Stomach (tissue), 9 donors: ENCODE results near the gene IQSEC1. TPM values are rescaled to one million over a fixed set of nuclear protein-coding genes. Genes with fewer than 3 reads are reported as not detected.

Source experiments
- DNase-seq, 2 donors: peaks; one replicate each; pipeline versions ENCODE4 v3.0.0 to v3.0.0-alpha.2; 2013 to 2019
- H3K27ac ChIP-seq, 5 donors: fragments of 200-600 bp in 4 of 5; sonication (generic) in 4 of 5; one replicate each; pipeline ENCODE4 v1.5.1; 2013 to 2019; ENCODE audit warnings: mild to moderate bottlenecking in 1 of 5, moderate library complexity in 1 of 5
- H3K27me3 ChIP-seq, 3 donors: fragments of 200-600 bp; sonication (generic); one replicate each; pipeline ENCODE4 v1.5.1; 2017 to 2019; ENCODE audit warnings: mixed run types in 1 of 3
- H3K36me3 ChIP-seq, 4 donors: fragments of 200-600 bp; sonication (generic); 1 replicate in 3 of 4; 2 replicates in 1 of 4; pipeline ENCODE4 v1.5.1; 2016 to 2019
- H3K4me1 ChIP-seq, 4 donors: fragments of 200-600 bp; sonication (generic); one replicate each; pipeline ENCODE4 v1.5.1; 2016 to 2019
- H3K4me3 ChIP-seq, 4 donors: fragments of 200-600 bp; sonication (generic) in 3 of 4; one replicate each; pipeline ENCODE4 v1.5.1; 2016 to 2019; ENCODE audit warnings: mild to moderate bottlenecking in 1 of 4
- H3K9me3 ChIP-seq, 4 donors: fragments of 200-600 bp; sonication (generic); one replicate each; pipeline ENCODE4 v1.5.1; 2016 to 2019
- CTCF ChIP-seq, 7 experiments: fragments of 450-650 bp in 4 of 7; fragments of 200-600 bp in 3 of 7; sonication (generic) in 3 of 7; IDR thresholded peaks; one replicate each; pipeline ENCODE4 v1.5.1; 2016 to 2019; ENCODE audit warnings: antibody characterized with exemption in 7 of 7, control low read depth in 2 of 7, mild to moderate bottlenecking in 1 of 7
- EP300 ChIP-seq: sonication (generic); formaldehyde crosslinking; IDR thresholded peaks from one replicate; pipeline ENCODE4 v1.6.1; 2017; ENCODE audit warnings: antibody characterized with exemption
- POLR2A ChIP-seq, 4 donors: fragments of 450-650 bp; IDR thresholded peaks; one replicate each; pipeline ENCODE4 v1.6.1; 2016; ENCODE audit warnings: antibody characterized with exemption in 4 of 4, control low read depth in 2 of 4, mild to moderate bottlenecking in 1 of 4, moderate library complexity in 1 of 4
- POLR2AphosphoS5 ChIP-seq, 3 donors: sonication (generic); formaldehyde crosslinking; IDR thresholded peaks; one replicate each; pipeline ENCODE4 v1.6.1; 2016; ENCODE audit warnings: antibody characterized with exemption in 3 of 3
- WGBS, 5 donors: extraction: QIAGEN DNeasy Blood & Tissue Kit in 3 of 5; methylation state at CpG; one replicate each; pipeline versions ENCODE4 v1.1.5 to v1.1.7; 2013 to 2018; 5-methylcytosine and 5-hydroxymethylcytosine counted together
- intact Hi-C: fragments of 100-400 bp; cut with DNase I; formaldehyde crosslinking; loops from one replicate; pipeline ENCODE4 v1.15.1; 2023; ENCODE audit warnings: low total_unique reads
- polyA plus RNA-seq, 3 donors: library from polyadenylated mRNA; stranded (reverse); fragments of 200-250 nt; gene quantifications; one replicate each; pipeline ENCODE4 v1.2.3, GENCODE V29; 2013
- total RNA-seq, 5 donors: library from RNA; depleted of rRNA; stranded (reverse); fragments of >200 nt; gene quantifications; one replicate each; pipeline versions ENCODE4 v1.1.0 to v1.2.3, GENCODE V29; 2014 to 2016
- donor health status: healthy with polysubstance abuse.
- donor health status: Bipolar disorder and iron deficiency.
- donor health status: healthy.

IQSEC1 gene
- total and polyA plus RNA-seq, 8 donors: 6.7 to 46.9 (median 20.8) TPM

- DNase-seq: peak; percentile 57 to 78
- Histone ChIP-seq H3K4me1 (peaks cover 21 to 62% (median 32%) of the 10 kb centered on the region in 4 donors), H3K9me3 (no peaks in the 10 kb centered on the region), H3K27me3 (no peaks in the 10 kb centered on the region), H3K27ac (peak overlapping the region; percentile 78 to 91 (median 83)), H3K36me3 (no peaks in the 10 kb centered on the region), H3K4me3 (peak overlapping the region in 3 of 4 donors; percentile 6 to 26 (median 25))
- WGBS, 5 donors: 25 to 39% (median 31%) methylated on average over 14 to 17 of the region's 17 CpGs
- no peak for TF ChIP-seq POLR2A (IDR thresholded peaks at IDR 0.05)
- TF ChIP-seq CTCF (IDR thresholded peaks at IDR 0.05): no peak
- TF ChIP-seq POLR2AphosphoS5 (IDR thresholded peaks at IDR 0.05): no peak
- no peak for TF ChIP-seq EP300
- intact Hi-C loops: no loop called here
Observed at GRCh38 chr3:13016083-13016720, 57.0 kb downstream of the IQSEC1 start.

GRCh38 chr3:13015286-13016082, 57.7 kb downstream of the IQSEC1 start:
- intact Hi-C loops: no loop called here
- Histone ChIP-seq H3K36me3 (no peaks in the 10 kb centered on the region), H3K27me3 (no peaks in the 10 kb centered on the region), H3K4me1 (peaks cover 19 to 66% (median 33%) of the 10 kb centered on the region in 4 donors), H3K27ac (peak overlapping the region; percentile 78 to 91 (median 83)), H3K4me3 (peak overlapping the region in 3 of 4 donors; percentile 25 to 26 (median 25)), H3K9me3 (no peaks in the 10 kb centered on the region)
- TF ChIP-seq POLR2A (IDR thresholded peaks at IDR 0.05) (no peak), POLR2AphosphoS5 (IDR thresholded peaks at IDR 0.05) (peak in 2 of 3 donors; percentile 14 to 48), EP300 (no peak)
- DNase-seq: peak; percentile 41 to 62
- WGBS, 5 donors: 57 to 65% (median 58%) methylated on average over 14 to 18 of the region's 18 CpGs

GRCh38 chr3:13014755-13015285, 58.4 kb downstream of the IQSEC1 start:
- Histone ChIP-seq H3K4me1 (peaks cover 16 to 69% (median 31%) of the 10 kb centered on the region in 4 donors), H3K9me3 (no peaks in the 10 kb centered on the region), H3K36me3 (no peaks in the 10 kb centered on the region), H3K27ac (peak overlapping the region; percentile 78 to 91 (median 83)), H3K4me3 (peak overlapping the region in 3 of 4 donors; percentile 18 to 25 (median 25)), H3K27me3 (no peaks in the 10 kb centered on the region)
- WGBS, 5 donors: 76 to 94% (median 84%) methylated on average over 4 to 6 of the region's 6 CpGs
- no peak for DNase-seq
- intact Hi-C loops: no loop called here
- TF ChIP-seq POLR2AphosphoS5 (IDR thresholded peaks at IDR 0.05): no peak
- no peak for TF ChIP-seq POLR2A (IDR thresholded peaks at IDR 0.05)
- no peak for TF ChIP-seq EP300
- no peak for TF ChIP-seq CTCF (IDR thresholded peaks at IDR 0.05)

GRCh38 chr3:13013994-13014754, 59.1 kb downstream of the IQSEC1 start:
- no peak for DNase-seq
- TF ChIP-seq POLR2A (IDR thresholded peaks at IDR 0.05) (no peak), CTCF (IDR thresholded peaks at IDR 0.05) (no peak), EP300 (no peak), POLR2AphosphoS5 (IDR thresholded peaks at IDR 0.05) (no peak)
- peak overlapping the region; percentile 78 to 91 (median 83) for H3K27ac ChIP-seq
- no peaks in the 10 kb centered on the region for H3K9me3 ChIP-seq
- intact Hi-C loops: no loop called here
- 67 to 90% (median 87%) methylated on average over 5 to 7 of the region's 7 CpGs for WGBS, 5 donors
- H3K27me3 ChIP-seq: no peaks in the 10 kb centered on the region
- no peaks in the 10 kb centered on the region for H3K36me3 ChIP-seq
- H3K4me1 ChIP-seq: peaks cover 16 to 67% (median 29%) of the 10 kb centered on the region in 4 donors
- H3K4me3 ChIP-seq: peak overlapping the region in 3 of 4 donors; percentile 18 to 25 (median 25)
